Gastroesophageal sphincter (tissue), 4 donors: ENCODE results near the gene RAP1GAP2. TPM values are rescaled to one million over a fixed set of nuclear protein-coding genes. Genes with fewer than 3 reads are reported as not detected.

ENCODE experiments used
- ATAC-seq: fragments of 150-250 bp; one replicate; pipeline ENCODE4 v1.9.1; 2016; ENCODE audit warnings: mild to moderate bottlenecking, moderate library complexity
- H3K27ac ChIP-seq, 4 donors: fragments of 200-600 bp; sonication (generic) in 3 of 4; 1 replicate in 3 of 4; 2 replicates in 1 of 4; pipeline ENCODE4 v1.5.1; 2016 to 2019
- H3K27me3 ChIP-seq: fragments of 200-600 bp; sonication (generic); one replicate; pipeline ENCODE4 v1.5.1; 2019
- H3K36me3 ChIP-seq, 2 donors: fragments of 200-600 bp; sonication (generic); one replicate each; pipeline ENCODE4 v1.5.1; 2019; ENCODE audit warnings: control low read depth in 1 of 2
- H3K4me1 ChIP-seq, 3 donors: fragments of 200-600 bp; sonication (generic); 1 replicate in 2 of 3; 2 replicates in 1 of 3; pipeline ENCODE4 v1.5.1; 2016 to 2019; ENCODE audit warnings: control low read depth in 2 of 3
- H3K4me3 ChIP-seq, 2 donors: fragments of 200-600 bp; sonication (generic); one replicate each; pipeline ENCODE4 v1.5.1; 2019; ENCODE audit warnings: mild to moderate bottlenecking in 1 of 2, moderate library complexity in 1 of 2
- H3K9me3 ChIP-seq, 3 donors: fragments of 200-600 bp; sonication (generic); one replicate each; pipeline ENCODE4 v1.5.1; 2017 to 2019; ENCODE audit warnings: control low read depth in 2 of 3
- EP300 ChIP-seq: sonication (generic); formaldehyde crosslinking; IDR thresholded peaks from one replicate; pipeline ENCODE4 v1.6.1; 2017; ENCODE audit warnings: antibody characterized with exemption, mild to moderate bottlenecking
- POLR2A ChIP-seq, 2 donors: fragments of 450-650 bp; IDR thresholded peaks; one replicate each; pipeline ENCODE4 v1.6.1; 2017; ENCODE audit warnings: antibody characterized with exemption in 2 of 2, mild to moderate bottlenecking in 2 of 2, moderate library complexity in 1 of 2
- POLR2AphosphoS5 ChIP-seq: sonication (generic); formaldehyde crosslinking; IDR thresholded peaks from one replicate; pipeline ENCODE4 v1.6.1; 2017; ENCODE audit warnings: antibody characterized with exemption
- WGBS, 2 donors: methylation state at CpG; one replicate each; pipeline ENCODE4 v1.1.5; 2018; ENCODE audit warnings: low coverage in 1 of 2; 5-methylcytosine and 5-hydroxymethylcytosine counted together
- total RNA-seq, 4 donors: library from RNA; depleted of rRNA; stranded (reverse); fragments of >200 nt; gene quantifications; one replicate each; pipeline ENCODE4 v1.1.0, GENCODE V29; 2016
- TF ChIP-seq, protein P1 (sequence below), 4 experiments: fragments of 200-600 bp in 2 of 4; fragments of 450-650 bp in 2 of 4; sonication (generic) in 1 of 4; IDR thresholded peaks; one replicate each; pipeline ENCODE4 v1.5.1; 2017 to 2019; ENCODE audit warnings: antibody characterized with exemption in 4 of 4, mild to moderate bottlenecking in 2 of 4, moderate library complexity in 2 of 4

RAP1GAP2 gene
- total RNA-seq, 4 donors from 2014 or later: 8.8 to 19.5 (median 11.3) TPM

DNA sequence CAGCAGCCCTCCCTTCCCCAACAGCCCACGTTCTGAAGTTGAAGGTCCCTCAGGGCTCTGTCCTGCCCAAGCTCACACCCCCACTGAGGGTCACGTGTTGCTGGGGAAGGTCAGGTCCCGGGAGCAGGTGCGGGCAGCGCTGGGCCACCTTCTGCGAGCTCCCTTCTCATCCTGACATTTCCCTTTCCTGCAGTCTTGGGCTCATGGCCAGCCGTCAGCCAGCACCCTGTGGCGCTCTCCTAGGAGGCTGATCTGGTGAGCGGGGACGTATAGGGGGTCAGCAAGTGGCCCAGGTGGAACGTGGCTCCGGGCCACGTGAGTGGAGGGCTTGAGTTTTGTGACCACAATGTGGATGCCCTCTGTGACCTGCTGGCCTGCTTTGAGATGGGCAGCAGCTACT lies 73.4 kb downstream of the RAP1GAP2 start:
- Histone ChIP-seq H3K36me3 (no peaks in the 10 kb centered on the region), H3K27me3 (no peaks in the 10 kb centered on the region), H3K27ac (no peak overlapping the region), H3K4me1 (no peaks in the 10 kb centered on the region), H3K9me3 (no peaks in the 10 kb centered on the region), H3K4me3 (no peak overlapping the region)
- 83% methylated on average over 4 of the region's 13 CpGs; no CpG with 5 or more reads in 1 of the 2 donors for WGBS, 2 donors
- ATAC-seq: no peak
- no peak for TF ChIP-seq POLR2A (IDR thresholded peaks at IDR 0.05)
- TF ChIP-seq, protein P1, sequence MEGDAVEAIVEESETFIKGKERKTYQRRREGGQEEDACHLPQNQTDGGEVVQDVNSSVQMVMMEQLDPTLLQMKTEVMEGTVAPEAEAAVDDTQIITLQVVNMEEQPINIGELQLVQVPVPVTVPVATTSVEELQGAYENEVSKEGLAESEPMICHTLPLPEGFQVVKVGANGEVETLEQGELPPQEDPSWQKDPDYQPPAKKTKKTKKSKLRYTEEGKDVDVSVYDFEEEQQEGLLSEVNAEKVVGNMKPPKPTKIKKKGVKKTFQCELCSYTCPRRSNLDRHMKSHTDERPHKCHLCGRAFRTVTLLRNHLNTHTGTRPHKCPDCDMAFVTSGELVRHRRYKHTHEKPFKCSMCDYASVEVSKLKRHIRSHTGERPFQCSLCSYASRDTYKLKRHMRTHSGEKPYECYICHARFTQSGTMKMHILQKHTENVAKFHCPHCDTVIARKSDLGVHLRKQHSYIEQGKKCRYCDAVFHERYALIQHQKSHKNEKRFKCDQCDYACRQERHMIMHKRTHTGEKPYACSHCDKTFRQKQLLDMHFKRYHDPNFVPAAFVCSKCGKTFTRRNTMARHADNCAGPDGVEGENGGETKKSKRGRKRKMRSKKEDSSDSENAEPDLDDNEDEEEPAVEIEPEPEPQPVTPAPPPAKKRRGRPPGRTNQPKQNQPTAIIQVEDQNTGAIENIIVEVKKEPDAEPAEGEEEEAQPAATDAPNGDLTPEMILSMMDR (IDR thresholded peaks at IDR 0.05): no peak
- TF ChIP-seq EP300: no peak
- no peak for TF ChIP-seq POLR2AphosphoS5

DNA sequence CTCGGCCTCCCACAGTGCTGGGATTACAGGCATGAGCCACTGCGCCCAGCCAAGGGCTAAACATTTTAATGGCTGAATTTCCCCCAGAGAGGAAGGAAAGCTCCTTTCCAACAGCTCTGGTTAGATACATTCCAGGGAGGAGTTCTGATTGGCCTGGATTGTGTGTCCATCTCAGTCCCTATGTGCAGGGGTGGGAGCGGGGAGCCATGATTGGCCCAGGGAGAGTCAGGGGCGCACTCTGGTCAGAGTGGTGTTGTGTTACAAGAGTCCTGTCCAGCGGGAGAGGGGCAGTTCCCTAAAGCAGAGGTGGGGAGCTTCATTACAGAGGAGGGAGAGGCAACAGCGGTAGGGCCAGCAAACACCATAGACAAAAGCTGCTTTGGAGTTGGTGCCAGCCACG lies 75.0 kb downstream of the RAP1GAP2 start:
- WGBS, 2 donors: 73% methylated on average over 2 of the region's 7 CpGs; no CpG with 5 or more reads in 1 of the 2 donors
- no peak for ATAC-seq

DNA sequence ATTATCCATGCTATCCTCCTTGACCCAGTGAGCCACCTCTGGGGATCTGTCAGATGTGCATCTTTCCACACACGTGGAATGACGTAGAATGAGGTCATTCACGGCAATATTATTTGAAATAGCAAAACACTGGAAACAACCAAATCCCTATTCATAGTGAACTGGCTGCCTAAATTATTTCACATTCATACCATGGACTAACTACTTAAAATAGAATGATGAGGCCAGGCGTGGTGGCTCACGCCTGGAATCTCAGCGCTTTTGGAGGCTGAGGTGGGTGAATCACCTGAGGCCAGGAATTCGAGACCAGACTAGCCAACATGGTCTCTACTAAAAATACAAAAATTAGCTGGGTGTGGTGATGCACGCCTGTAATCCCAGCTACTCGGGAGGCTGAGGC lies 75.5 kb downstream of the RAP1GAP2 start:
- TF ChIP-seq POLR2A (IDR thresholded peaks at IDR 0.05): no peak
- TF ChIP-seq, protein P1 (IDR thresholded peaks at IDR 0.05): no peak
- TF ChIP-seq POLR2AphosphoS5: no peak
- TF ChIP-seq EP300: no peak
- H3K36me3 ChIP-seq: no peaks in the 10 kb centered on the region
- 93 to 95% methylated on average over 5 to 6 of the region's 9 CpGs for WGBS, 2 donors
- H3K4me1 ChIP-seq: no peaks in the 10 kb centered on the region
- ATAC-seq: no peak
- H3K9me3 ChIP-seq: no peaks in the 10 kb centered on the region
- H3K27ac ChIP-seq: no peak overlapping the region
- H3K27me3 ChIP-seq: no peaks in the 10 kb centered on the region
- no peak overlapping the region for H3K4me3 ChIP-seq

More for the DNA sequence above, 75.0 kb downstream of the RAP1GAP2 start:
- Histone ChIP-seq H3K9me3 (no peaks in the 10 kb centered on the region), H3K36me3 (no peaks in the 10 kb centered on the region), H3K27me3 (no peaks in the 10 kb centered on the region), H3K4me1 (no peaks in the 10 kb centered on the region), H3K4me3 (no peak overlapping the region), H3K27ac (no peak overlapping the region)
- TF ChIP-seq EP300 (no peak), POLR2A (IDR thresholded peaks at IDR 0.05) (no peak)
- TF ChIP-seq, protein P1 (IDR thresholded peaks at IDR 0.05): no peak

DNA sequence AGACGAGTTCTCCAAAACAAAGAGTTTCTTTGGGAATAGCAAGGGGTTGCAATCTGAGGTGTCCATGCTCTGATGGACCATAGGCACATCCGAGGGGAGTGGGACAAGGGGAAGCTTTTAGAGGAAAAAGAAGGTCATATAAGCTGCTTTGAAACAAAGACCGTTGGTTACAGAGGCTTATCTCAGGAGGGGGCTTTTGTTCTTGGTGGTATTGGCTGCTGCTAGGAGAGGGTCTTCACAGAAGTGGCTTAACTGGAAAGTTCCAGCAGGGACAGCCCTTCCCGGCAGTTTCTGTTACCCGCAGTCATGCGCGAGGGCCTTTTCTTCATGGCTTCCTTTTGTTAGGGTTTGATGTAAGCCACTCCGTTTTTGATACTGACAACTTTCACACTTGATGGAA lies 76.0 kb downstream of the RAP1GAP2 start:
- TF ChIP-seq, protein P1 (IDR thresholded peaks at IDR 0.05): no peak
- TF ChIP-seq POLR2A (IDR thresholded peaks at IDR 0.05) (no peak), POLR2AphosphoS5 (no peak), EP300 (no peak)
- Histone ChIP-seq H3K36me3 (no peaks in the 10 kb centered on the region), H3K9me3 (no peaks in the 10 kb centered on the region), H3K27me3 (no peaks in the 10 kb centered on the region), H3K4me3 (no peak overlapping the region), H3K4me1 (no peaks in the 10 kb centered on the region), H3K27ac (no peak overlapping the region)
- no peak for ATAC-seq
- WGBS, 2 donors: 61 to 69% methylated on average over 8 of the region's 8 CpGs

DNA sequence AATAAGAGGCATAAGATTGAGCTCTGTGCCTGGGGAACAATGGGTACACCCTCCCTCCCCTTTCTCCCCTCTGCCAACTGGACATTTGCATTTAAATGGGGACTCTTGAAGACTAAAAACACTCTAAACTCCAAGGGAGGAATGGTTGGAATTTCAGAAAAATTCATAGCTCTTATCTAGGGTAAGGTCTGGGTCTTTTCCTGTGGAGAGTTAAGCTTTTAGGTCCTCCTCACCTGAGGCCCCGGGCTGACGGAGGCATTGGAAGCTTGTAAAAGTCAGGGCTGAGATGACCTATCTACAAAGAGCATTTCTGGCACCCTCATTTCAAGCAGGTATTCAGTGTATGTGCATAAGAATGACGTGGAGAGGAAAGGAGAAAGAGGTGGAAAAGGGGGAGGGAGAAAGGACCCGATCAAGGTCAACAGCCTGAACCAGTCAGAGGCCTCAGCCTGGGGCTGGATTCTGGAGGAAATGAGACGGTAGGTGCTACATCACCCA lies 78.0 kb downstream of the RAP1GAP2 start:
- TF ChIP-seq EP300: no peak
- ATAC-seq: no peak
- Histone ChIP-seq H3K27me3 (no peaks in the 10 kb centered on the region), H3K36me3 (no peaks in the 10 kb centered on the region), H3K4me3 (no peak overlapping the region), H3K27ac (no peak overlapping the region), H3K9me3 (no peaks in the 10 kb centered on the region), H3K4me1 (no peaks in the 10 kb centered on the region)
- 42 to 55% methylated on average over 2 to 5 of the region's 5 CpGs for WGBS, 2 donors
